Sigmoid colon (tissue), 7 donors: Measurements from ENCODE around the gene MTPN. TPM values are rescaled to one million over a fixed set of nuclear protein-coding genes. Genes with fewer than 3 reads are reported as not detected.

ENCODE experiments used
- polyA plus RNA-seq, 3 donors: library from polyadenylated mRNA; stranded (reverse); fragments of 200-250 nt; gene quantifications; one replicate each; pipeline ENCODE4 v1.2.3, GENCODE V29; 2013
- small RNA-seq, 3 donors: library from RNA; depleted of rRNA; stranded (forward); fragments of <200 nt; gene quantifications; one replicate each; pipeline ENCODE3, GENCODE V24; 2016
- total RNA-seq, 4 donors: library from RNA; depleted of rRNA; stranded (reverse); fragments of >200 nt; gene quantifications; one replicate each; pipeline ENCODE4 v1.1.0, GENCODE V29; 2016
- donor health status: healthy with polysubstance abuse.
- donor health status: Bipolar disorder and iron deficiency.
- donor health status: healthy.

Gene MTPN
- total and polyA plus RNA-seq, 7 donors, result 65.5 to 96.7 (median 79.5) TPM

Small RNA genes within 50 kb of the gene (small RNA-seq; reads per million reads assigned to genes)
- 0 reads per million in 3 donors for gene RNU6-223P

Other genes with a start within 250 kb of the MTPN start
- under 1 TPM in 1 of 4 donors, not detected in 3; 0.28 TPM for gene SLC13A4, start 249.2 kb downstream of the MTPN start, total RNA-seq
- gene SLC13A4, start 249.2 kb downstream of the MTPN start, polyA plus RNA-seq, result under 1 TPM in 2 of 3 donors, not detected in 1; 0.12 to 0.60 TPM
- gene FAM180A, start 228.5 kb downstream of the MTPN start, total RNA-seq, result 1 to 10 TPM in 3 of 4 donors, under 1 TPM in 1; 0.95 to 8.9 (median 6.1) TPM
- gene FAM180A, start 228.5 kb downstream of the MTPN start, polyA plus RNA-seq, result 1 to 10 TPM in 1 of 3 donors, under 1 TPM in 1, not detected in 1; 0.60 to 1.8 TPM